Measurements from ENCODE around the gene PASK.

- TF ChIP-seq CTCF (IDR thresholded peaks at IDR 0.05): no peak
- TF ChIP-seq EZH2phosphoT487 (IDR thresholded peaks at IDR 0.05): no peak
- TF ChIP-seq EZH2 (IDR thresholded peaks at IDR 0.05): no peak
Measured at GRCh38 chr2:241191081-241191480, 41.8 kb upstream of the PASK start.

All from neural progenitor cell (in vitro differentiated cells).